SK-N-SH (cell line): ENCODE measurements around the gene DUS2.

Experiments
- CHD2 ChIP-seq: fragments of 150-350 bp; IDR thresholded peaks from 2 replicates; pipeline ENCODE4 v1.6.1; 2018; ENCODE audit warnings: low read length; ENCODE audit not compliant: partially characterized antibody
- ELF1 ChIP-seq: IDR thresholded peaks from 2 replicates; pipeline ENCODE4 v1.4.0; 2012
- NRF1 ChIP-seq: IDR thresholded peaks from 2 replicates; pipeline ENCODE4 v1.6.1; 2012; ENCODE audit warnings: low read depth, mild to moderate bottlenecking, low read length
- REST ChIP-seq: IDR thresholded peaks from 2 replicates; pipeline ENCODE4 v1.6.1; 2012; ENCODE audit warnings: mild to moderate bottlenecking, low read depth, low read length, moderate library complexity
- TAF1 ChIP-seq: IDR thresholded peaks from 2 replicates; pipeline ENCODE4 v1.6.1; 2012; ENCODE audit warnings: low read depth, mild to moderate bottlenecking, low read length, moderate library complexity, borderline replicate concordance
- TF ChIP-seq, protein P1 (sequence below): fragments of 200-600 bp; sonication (generic); IDR thresholded peaks from 2 replicates; pipeline ENCODE4 v1.6.1; 2017; ENCODE audit warnings: antibody characterized with exemption, mild to moderate bottlenecking, moderate library complexity
- TF ChIP-seq, protein P2 (sequence below): IDR thresholded peaks from 2 replicates; pipeline ENCODE4 v1.4.0; 2012; ENCODE audit warnings: low read depth

DNA sequence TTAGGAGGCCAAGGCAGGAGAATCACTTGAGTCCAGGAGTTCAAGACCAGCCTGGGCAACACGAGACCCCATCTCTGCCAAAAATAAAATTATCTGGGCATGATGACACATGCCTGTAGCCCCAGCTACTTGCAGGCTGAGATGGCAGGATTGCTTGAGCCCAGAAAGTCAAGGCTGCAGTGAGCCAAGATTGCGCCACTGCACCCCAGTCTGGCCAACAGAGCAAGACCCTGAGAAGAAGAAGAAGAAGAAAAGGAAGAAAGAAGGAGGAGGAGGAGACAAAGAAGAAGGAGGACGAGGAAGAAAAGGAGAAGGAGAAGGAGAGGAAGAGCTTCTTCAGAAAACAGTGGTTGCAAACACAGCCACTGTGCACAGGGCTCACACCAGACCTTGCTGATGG lies 34.4 kb upstream of the DUS2 start:
- TF ChIP-seq, protein P1, sequence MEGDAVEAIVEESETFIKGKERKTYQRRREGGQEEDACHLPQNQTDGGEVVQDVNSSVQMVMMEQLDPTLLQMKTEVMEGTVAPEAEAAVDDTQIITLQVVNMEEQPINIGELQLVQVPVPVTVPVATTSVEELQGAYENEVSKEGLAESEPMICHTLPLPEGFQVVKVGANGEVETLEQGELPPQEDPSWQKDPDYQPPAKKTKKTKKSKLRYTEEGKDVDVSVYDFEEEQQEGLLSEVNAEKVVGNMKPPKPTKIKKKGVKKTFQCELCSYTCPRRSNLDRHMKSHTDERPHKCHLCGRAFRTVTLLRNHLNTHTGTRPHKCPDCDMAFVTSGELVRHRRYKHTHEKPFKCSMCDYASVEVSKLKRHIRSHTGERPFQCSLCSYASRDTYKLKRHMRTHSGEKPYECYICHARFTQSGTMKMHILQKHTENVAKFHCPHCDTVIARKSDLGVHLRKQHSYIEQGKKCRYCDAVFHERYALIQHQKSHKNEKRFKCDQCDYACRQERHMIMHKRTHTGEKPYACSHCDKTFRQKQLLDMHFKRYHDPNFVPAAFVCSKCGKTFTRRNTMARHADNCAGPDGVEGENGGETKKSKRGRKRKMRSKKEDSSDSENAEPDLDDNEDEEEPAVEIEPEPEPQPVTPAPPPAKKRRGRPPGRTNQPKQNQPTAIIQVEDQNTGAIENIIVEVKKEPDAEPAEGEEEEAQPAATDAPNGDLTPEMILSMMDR: no peak
- TF ChIP-seq ELF1 (no peak), CHD2 (no peak), REST (no peak), TAF1 (no peak), NRF1 (no peak)
- TF ChIP-seq, protein P2, sequence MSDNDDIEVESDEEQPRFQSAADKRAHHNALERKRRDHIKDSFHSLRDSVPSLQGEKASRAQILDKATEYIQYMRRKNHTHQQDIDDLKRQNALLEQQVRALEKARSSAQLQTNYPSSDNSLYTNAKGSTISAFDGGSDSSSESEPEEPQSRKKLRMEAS: no peak
